SIG-M5 treated with dmso at 0.1 percent for 504 hours (cell line): ENCODE results near the gene SETD4.

Experiments used
- DNase-seq: peaks from one replicate; lab custom pipeline; 2025; ENCODE audit not compliant: unreplicated experiment; lab: John Stamatoyannopoulos, UW

SETD4 gene

DNA sequence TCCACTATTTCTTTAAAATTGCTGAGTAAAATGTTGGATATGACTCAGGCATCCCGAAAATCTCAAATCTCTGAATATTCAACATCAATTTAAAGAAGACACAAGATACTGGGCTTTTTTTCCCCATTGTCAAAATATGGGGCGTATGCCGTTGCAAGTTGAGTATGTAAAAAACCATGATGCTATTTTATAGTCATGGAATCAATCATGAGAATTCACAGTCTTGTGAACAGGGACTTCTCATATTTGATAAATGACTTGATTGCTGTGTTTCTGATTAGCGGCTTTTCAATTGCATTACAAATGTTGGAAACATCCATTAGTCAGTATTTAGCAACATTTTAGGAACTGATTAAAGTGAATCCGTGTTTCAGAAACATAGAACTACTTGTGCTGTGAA, 45.3 kb downstream of the SETD4 start:
- DNase-seq, result no peak

DNA sequence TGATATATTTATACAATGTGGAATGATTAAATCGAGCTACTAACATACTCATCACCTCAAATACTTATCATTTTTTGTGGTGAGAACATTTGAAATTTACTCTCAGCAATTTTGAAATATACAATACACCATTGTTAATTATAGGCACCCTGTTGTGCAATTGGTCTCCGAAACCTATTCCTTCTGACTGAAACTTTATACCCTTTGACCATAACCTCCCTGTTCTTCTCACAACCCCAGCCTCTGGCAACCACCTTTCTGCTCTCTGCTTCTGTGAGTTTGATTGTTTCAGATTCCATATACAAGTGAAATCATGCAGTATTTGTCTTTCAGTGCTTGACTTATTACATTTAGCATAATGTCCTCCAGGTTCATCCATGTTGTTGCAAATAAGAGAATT, 49.5 kb downstream of the SETD4 start:
- DNase-seq, result no peak

DNA sequence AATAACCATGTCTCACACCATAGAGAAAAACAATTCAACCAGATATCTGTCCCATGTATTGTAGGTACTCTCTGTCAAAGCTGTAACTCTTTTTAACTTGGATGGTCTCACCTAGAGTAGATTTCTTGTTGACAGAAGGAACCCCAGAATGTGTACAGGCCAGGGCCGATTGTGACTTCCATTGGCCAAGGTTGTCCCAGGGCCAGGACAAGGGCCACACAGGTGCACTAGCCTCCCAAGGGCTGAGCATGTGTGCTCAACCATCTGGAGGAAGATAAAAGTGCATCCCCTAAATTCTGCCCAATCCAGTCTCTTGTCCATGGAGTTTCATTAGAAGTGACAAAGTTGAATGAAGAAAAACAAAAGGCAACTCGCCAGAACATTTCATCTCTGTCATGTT, 51.8 kb downstream of the SETD4 start:
- no peak for DNase-seq

DNA sequence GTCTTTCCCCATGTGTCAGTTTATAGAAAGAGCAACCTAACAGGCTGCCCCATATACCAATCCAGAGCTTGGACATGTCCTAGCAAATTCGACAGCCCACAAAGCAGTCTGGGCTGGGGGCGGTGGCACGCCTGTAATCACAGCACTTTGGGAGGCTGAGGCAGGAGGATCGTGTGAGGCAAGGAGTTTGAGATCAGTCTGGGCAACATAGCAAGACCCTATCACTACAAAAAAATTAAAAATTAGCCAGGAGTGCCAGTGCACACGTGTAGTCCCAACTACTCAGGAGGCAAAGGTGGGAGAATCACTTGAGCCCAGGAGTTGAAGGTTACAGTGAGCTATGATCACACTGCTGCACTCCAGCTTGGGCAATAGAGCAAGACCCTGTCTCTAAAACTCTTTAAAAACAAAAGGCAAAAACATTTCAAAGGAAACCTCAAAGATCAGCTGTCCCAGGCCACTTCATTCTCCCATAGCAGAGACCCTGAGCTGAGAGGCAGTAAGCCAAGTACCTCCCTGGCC, 54.4 kb downstream of the SETD4 start:
- no peak for DNase-seq

DNA sequence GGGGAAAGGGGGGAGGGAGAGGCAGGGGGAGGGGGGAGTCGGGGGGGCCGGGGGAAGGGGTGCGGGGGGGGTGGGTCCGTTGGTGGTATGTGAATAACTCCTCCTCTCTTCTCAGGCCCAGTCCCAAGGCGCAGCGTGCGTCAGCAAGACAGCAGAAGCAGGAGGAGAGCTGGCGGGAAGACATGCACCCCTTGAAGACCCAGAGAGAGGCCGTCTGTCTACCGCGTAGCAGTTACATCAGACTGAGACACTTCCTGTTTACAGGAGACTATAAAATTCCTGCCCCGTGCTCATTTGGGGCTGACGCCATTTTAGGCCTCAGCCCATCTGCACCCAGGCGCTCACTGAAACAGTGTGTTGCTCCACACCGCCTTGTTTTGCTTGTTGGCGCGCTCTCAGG, 55.3 kb downstream of the SETD4 start:
- DNase-seq, result no peak

DNA sequence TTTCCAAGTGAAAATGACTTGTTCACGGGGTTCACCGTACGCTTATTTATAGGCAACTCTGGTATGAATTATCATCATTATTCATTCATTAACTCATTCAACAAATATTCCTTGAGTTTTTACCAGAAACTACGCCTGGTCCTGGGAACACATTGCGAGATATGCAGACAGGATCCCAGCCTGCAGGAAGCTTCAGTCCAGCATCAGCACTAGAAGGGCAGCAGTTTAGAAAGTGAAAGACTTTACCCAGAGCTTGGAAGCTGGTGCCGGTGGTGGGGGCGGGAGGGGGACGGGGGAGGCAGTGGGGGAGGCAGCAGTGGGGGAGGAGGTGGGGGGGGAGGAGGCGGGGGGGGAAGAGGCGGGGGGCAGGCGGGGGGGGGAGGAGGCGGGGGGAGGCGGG, 55.9 kb downstream of the SETD4 start:
- DNase-seq, result no peak

DNA sequence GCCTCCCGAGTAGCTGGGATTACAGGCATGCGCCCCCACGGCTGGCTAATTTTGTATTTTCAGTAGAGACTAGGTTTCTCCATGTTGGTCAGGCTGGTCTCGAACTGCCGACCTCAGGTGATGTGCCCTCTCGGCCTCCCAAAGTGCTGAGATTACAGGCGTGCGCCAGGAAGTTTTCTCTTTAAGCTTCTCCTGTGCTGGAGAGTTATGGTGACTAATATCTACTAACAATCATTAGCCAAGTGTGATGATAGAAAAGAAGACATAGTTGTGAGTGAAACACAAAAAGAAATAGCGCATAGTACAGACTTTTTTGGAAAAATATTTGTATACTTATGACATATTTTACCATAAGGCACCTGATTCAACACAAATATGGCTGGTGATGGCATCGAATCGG, 56.5 kb downstream of the SETD4 start:
- no peak for DNase-seq

DNA sequence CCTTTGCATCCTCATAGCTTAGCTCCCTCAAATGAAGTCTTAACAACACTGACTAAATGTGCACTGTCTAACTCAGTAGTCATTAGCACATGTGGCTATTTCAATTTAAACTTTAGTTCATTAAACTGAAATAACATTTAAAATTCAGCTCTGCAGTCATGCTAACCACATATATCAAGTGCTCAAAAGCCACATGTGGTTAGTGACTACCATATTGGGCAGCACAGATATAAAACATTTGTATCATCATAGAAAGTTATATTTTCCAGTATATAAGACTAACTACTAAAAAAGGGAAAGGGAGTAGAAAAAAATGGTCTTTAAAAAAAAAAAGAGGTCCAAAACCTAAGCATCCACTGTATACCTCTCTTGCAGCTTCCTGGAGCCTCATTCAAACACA, 64.1 kb downstream of the SETD4 start:
- DNase-seq, result no peak

DNA sequence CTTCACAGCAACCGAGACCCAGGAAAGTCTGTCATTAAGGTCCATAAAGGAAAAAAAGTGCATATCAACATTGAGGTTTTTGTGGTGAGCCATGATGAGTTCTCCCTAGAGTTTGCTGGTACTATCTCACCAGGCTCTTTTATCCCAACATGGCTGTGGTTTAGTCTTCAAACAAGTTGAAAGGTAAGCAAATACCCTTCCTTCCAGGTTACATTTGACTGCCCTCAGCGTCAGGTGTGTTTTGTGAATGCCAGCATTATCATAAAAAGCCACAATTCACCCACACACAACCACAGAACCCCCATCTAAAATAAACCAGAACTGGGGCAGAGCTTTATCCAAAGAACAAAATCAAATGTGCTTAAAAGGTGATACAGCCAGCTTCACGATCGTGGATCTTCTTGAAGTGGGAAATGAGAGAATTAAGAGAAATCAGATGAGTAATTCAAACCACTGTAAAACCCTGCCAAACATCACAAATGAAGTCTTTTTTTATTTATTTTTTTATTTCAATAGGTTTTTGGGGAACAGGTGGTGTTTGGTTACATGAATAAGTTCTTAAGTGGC, 64.7 kb downstream of the SETD4 start:
- no peak for DNase-seq

DNA sequence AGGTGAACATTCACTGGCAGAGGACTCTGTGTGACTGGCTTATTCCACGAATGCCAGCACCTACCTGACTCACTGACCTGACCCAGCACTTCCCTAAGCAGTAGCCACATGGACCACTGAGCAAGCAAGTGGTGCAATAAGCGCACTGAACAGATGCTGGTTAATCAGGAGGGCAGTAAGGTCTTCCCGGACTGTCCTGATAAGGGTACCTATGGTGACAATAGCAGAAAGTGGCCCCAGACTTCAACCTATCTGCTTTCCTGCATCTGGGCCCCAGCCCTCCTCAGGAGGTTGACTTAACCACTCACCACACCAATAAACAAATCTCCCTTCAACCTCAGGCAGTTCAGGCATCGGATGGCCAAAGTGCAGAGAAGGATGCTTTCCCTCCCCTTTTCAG, 65.7 kb downstream of the SETD4 start:
- no peak for DNase-seq

DNA sequence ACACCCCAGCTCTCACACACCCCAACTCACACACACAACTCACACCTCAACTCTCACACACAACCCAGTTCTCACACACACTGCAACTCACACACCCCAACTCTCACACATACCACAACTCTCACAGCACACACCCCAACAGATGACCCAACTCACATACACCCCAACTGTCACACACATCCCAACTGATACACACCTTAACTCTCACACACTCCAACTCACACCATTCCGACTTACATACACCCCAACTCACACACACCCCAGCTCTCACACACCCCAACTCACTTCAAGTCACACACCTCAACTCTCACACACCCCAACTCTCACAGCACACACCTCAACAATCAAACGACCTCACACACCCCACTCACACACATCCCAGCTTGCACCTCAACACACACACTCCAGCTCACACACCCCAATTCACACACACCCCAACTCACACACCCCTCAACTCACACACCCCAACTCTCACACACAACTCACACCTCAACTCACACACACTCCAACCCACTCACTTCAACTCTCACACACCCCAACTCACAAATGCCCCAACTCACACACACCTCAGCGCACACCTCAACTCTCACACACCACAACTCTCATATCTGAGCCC, 66.3 kb downstream of the SETD4 start:
- no peak for DNase-seq

DNA sequence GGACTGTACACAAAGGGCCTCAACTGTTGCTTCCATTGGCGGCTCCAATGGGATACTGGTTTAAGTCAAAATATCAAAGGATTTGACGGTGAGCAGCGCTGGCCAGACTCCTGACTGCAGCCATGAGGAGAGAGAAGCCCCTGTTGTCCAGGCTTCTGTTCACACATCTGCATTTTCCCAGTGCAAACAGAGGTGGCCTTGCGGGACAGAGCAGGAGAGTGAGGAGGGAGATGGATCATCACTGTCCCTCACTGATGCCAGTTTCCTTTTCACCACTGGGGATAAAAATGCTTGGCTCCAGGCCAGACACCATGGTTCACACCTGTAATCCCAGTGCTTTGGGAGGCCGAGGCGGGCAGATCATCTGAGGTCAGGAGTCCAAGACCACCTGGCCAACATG, 69.2 kb downstream of the SETD4 start:
- no peak for DNase-seq

DNA sequence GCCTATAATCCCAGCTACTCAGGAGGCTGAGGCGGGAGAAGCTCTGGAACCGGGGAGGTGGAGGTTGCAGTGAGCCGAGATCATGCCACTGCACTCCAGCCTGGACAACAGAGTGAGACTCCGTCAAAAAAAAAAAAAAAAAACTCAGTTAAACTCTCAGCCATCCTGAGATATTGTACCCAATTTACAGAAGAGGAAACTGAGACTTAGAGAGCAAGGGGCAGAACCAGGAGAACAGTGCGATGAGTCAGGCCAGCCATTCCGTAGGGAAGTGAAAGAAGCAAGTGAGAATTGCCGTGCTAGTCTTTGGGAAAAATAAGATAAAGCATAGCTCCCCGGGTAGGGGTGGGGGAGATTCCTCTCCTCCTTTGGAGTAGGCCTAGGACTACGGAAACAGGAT, 69.7 kb downstream of the SETD4 start:
- DNase-seq, result no peak

DNA sequence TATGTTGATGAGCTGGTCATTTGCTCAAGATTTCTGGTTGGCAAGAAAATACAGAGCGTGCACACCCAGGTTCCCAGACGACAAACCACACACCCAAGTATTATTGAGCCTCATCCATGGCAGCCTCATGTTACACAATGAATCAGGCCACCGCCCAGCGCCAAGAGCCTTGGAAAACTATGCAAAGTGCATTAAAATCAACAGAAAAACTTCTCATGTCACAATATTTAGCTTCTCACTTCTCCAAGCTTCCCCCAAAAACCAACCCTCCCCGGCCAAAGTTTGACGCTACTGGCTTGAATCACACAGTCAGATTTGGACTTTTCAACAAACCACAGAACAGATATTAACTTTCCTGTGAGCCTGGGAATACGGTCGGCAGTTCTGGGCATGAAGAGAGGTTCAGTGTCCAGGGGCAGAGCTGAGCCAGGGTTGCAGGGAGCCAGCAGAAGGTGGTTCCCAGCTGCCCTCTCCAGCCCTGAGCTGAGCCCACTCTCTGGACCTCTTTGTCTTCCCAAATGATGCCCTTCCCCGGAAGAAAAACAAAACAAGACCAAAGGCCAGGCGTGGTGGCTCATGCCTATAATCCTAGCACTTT, 71.1 kb downstream of the SETD4 start:
- no peak for DNase-seq

DNA sequence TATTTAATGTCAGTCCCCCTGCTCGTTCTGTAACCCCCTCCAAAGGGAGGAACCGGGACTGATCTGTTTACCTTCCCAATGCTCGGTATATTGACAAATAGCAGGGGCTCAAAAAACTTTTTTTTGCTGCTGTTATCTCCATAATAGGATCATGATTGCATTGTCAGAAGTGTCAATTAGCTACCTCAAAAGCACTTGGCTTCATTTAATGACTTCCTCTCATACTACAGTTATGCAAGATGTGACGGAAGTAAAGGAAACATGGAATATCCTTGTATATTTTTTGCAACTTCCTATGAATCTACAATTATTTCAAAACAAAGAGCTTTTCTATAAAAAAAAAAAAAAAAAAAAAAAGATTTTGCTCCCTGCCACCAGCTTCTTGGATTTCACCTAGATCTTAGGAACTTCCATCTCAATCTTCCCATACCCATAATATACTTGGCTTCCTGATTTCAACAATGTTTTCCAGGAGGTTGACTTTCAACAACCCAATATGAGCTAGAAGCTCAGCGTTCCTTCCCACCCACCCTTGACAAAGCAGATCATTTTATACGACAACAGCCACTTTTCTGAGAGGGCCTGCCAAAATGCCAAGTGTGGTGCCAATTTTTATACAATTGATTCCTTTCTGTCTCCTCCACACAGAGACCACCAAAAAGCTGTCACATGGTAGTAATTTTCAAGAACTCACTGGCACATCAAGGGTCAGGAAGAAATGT, 71.7 kb downstream of the SETD4 start:
- DNase-seq, result peak; percentile 43

DNA sequence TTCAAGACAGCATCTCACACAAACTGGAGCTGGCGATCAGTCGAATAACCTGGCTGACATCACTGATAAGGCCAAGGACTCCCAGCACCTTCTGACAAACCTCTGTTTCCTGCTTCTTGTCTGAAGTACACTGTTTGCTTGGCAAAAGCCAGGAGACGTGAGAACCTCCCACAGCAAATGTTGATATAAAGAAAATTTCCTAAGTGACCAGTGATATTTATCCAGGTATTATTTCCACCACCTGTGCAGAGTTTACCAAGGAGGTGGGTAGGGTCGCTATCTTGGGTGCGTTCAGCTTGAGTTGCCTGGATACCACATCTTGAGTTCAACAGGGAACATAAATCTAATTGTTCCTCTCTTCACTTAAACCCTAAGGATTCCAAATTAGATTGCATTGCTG, 72.9 kb downstream of the SETD4 start:
- DNase-seq, result no peak

DNA sequence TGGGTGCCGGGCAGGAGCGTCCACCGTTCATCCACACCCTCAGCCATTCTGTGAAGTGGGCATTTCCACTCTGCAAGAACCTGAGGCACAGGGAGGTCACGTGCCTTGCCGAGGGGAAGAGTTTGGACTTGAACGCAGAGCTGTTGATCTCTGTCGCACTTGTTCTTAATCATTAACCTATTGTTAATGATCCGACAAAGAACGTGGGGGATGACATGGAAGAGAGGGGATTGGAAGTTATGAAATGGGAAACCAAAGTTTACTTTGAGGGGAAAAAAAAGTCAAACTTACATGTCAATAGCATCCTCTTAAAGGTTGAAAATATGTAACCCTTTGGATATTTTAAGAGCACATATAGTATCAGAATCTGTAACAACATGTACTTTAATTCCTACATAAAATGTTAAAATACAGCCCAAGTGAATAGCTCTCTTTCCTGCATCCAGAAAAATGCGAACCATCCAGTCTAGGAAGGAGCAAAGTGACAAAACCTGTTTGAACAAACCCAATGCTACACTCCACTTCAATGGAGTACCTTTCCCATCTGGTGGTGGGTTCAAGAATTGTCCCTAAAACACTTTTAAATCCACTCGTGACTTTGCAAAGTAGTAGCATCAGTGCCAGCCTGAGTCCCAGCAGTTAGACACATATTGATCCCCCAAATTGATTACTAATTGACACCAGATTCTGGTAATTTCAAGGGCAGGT, 75.5 kb downstream of the SETD4 start:
- DNase-seq, result no peak
